ENCODE data around the gene RAD51AP1. TPM values are rescaled to one million over a fixed set of nuclear protein-coding genes. Genes with fewer than 3 reads are reported as not detected.

The RAD51AP1 gene
- total and polyA plus RNA-seq, 2 donors (not counting 3 experiments of a cell fraction or from before 2014, with no cell fraction given) = 9.0 to 23.1 TPM

- H2AFZ ChIP-seq (ENCODE audit: low read depth, low read length) = no peak overlapping the region
- H3K27me3 ChIP-seq (ENCODE audit: control insufficient read depth in 2 of 2, insufficient read depth in 2 of 2, low read length in 2 of 2) = no peaks in the 10 kb centered on the region
- H3K9ac ChIP-seq (replicated peaks; ENCODE audit: extremely low read depth, insufficient read depth, low read length) = no peak overlapping the region
- peaks cover 34% of the 10 kb centered on the region for H3K79me2 ChIP-seq (ENCODE audit: control insufficient read depth, insufficient read depth, low read length)
- TF ChIP-seq GATA2 (IDR thresholded peaks at IDR 0.05; ENCODE audit: insufficient read depth, insufficient read length, low read depth, low read length) = no peak
- TF ChIP-seq, protein P1, sequence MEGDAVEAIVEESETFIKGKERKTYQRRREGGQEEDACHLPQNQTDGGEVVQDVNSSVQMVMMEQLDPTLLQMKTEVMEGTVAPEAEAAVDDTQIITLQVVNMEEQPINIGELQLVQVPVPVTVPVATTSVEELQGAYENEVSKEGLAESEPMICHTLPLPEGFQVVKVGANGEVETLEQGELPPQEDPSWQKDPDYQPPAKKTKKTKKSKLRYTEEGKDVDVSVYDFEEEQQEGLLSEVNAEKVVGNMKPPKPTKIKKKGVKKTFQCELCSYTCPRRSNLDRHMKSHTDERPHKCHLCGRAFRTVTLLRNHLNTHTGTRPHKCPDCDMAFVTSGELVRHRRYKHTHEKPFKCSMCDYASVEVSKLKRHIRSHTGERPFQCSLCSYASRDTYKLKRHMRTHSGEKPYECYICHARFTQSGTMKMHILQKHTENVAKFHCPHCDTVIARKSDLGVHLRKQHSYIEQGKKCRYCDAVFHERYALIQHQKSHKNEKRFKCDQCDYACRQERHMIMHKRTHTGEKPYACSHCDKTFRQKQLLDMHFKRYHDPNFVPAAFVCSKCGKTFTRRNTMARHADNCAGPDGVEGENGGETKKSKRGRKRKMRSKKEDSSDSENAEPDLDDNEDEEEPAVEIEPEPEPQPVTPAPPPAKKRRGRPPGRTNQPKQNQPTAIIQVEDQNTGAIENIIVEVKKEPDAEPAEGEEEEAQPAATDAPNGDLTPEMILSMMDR (IDR thresholded peaks at IDR 0.05; ENCODE audit: extremely low read depth in 1 of 2, insufficient read depth in 1 of 2, low read depth in 1 of 2, low read length in 2 of 2) = no peak
- TF ChIP-seq EZH2 (IDR thresholded peaks at IDR 0.05; ENCODE audit: borderline replicate concordance, low read depth, low read length, severe bottlenecking) = no peak
- no peak for TF ChIP-seq POLR2A (IDR thresholded peaks at IDR 0.05; ENCODE audit: low read depth, low read length)
- TF ChIP-seq, protein P2, sequence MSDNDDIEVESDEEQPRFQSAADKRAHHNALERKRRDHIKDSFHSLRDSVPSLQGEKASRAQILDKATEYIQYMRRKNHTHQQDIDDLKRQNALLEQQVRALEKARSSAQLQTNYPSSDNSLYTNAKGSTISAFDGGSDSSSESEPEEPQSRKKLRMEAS (IDR thresholded peaks at IDR 0.05; ENCODE audit: insufficient read depth, insufficient read length) = no peak
- TF ChIP-seq JUN (IDR thresholded peaks at IDR 0.05; ENCODE audit: borderline replicate concordance, insufficient read depth, insufficient read length, low read depth) = no peak
- TF ChIP-seq POLR2AphosphoS5 (IDR thresholded peaks at IDR 0.05; ENCODE audit: insufficient read depth, low read depth, low read length) = no peak
- TF ChIP-seq FOS (IDR thresholded peaks at IDR 0.05; ENCODE audit: borderline replicate concordance, insufficient read depth, low read length) = no peak
- TF ChIP-seq MYC (IDR thresholded peaks at IDR 0.05; ENCODE audit: low read depth, low read length) = no peak
- intact Hi-C loops (cut with micrococcal nuclease) (loop anchor here (5.0 kb wide), 2 partner anchors 213 to 663 kb away; partner anchors contain the start of genes PARP11 and TIGAR), dilution Hi-C loops (cut with MboI; ENCODE audit: extremely low pct_ligation_motif_present, low sequenced_read_pairs) (no loop called here)
- peaks cover 3 to 15% of the 10 kb centered on the region in 2 experiments for H3K36me3 ChIP-seq (ENCODE audit: control insufficient read depth in 2 of 2, extremely low read depth in 1 of 2, insufficient read depth in 2 of 2, low read length in 2 of 2)
- CTCF ChIA-PET = interaction anchor here (1.0 kb wide), 1 partner anchor 258 kb away, joined by 3 read pairs; no protein-coding TSS in a partner anchor
- DNase-seq (ENCODE audit: low read depth, low spot score) (no peak), FAIRE-seq (no peak)
- POLR2A ChIA-PET = no interaction called here
- no peak overlapping the region for H3K4me3 ChIP-seq (replicated peaks in 1 of 3; ENCODE audit: insufficient read depth in 1 of 3, low read depth in 1 of 3, low read length in 3 of 3)
- H3K4me1 ChIP-seq (ENCODE audit: control insufficient read depth, extremely low read depth, insufficient read depth, low read length) = peaks cover 19% of the 10 kb centered on the region
- BruUV-seq (replicated peaks) = no TSS peak
- no peak overlapping the region for H3K27ac ChIP-seq (ENCODE audit: insufficient read depth, low read depth, low read length)
- H3K9me1 ChIP-seq (replicated peaks; ENCODE audit: control insufficient read depth, extremely low read depth, insufficient read depth, low read length) = no peaks in the 10 kb centered on the region
- H3K9me3 ChIP-seq (replicated peaks; ENCODE audit: control insufficient read depth, insufficient read depth, low read length) = no peaks in the 10 kb centered on the region
- no peak overlapping the region for H3K4me2 ChIP-seq (ENCODE audit: insufficient read depth, low read length)
- no peaks in the 10 kb centered on the region for H4K20me1 ChIP-seq (replicated peaks; ENCODE audit: control insufficient read depth, extremely low read depth, insufficient read depth, low read length)
Measured at GRCh38 chr12:4535092-4535491, 3.6 kb upstream of the RAD51AP1 start.

Measured in endothelial cell of umbilical vein (primary cell).